HG02852 (cell line): Measurements from ENCODE around the gene HDAC11.
"Not testable (repeated sequence)": the region's sequence is repeated elsewhere in the genome, so short reads cannot be mapped to it uniquely, and the experiment has no call there.

ENCODE experiments used
- ATAC-seq: cut with Tn5 transposase; IDR thresholded peaks from one replicate; pipeline ENCODE4 v1.9.1; 2021; ENCODE audit warnings: mild to moderate bottlenecking, moderate library complexity; ENCODE audit not compliant: unreplicated experiment

HDAC11 gene

DNA sequence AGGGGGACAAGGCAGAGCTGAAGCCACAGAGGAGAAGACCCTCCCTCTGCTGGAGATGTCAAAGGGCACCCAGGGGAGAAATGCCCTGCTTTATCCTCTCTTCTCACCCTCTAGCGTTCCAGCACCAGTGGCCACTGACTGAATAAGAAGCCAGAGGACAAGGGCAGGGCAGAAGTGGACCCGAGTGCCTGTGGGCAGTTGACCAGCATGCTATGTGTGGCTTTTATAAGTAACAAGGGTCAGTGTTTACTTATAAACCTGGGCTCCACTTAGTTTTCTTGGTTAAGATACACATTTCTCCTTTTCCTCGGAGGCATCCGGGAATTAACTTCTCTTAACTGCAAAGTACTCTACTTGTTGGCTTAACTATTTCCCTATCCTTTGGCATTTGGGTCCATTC, 13.3 kb upstream of the HDAC11 start:
- ATAC-seq = no peak

- ATAC-seq = no peak
Measured at GRCh38 chr3:13470894-13471574, 9.1 kb upstream of the HDAC11 start.

- ATAC-seq = no peak
Measured at GRCh38 chr3:13472286-13472685, 7.8 kb upstream of the HDAC11 start.

GRCh38 chr3:13473020-13473419, 7.1 kb upstream of the HDAC11 start:
- ATAC-seq = no peak

DNA sequence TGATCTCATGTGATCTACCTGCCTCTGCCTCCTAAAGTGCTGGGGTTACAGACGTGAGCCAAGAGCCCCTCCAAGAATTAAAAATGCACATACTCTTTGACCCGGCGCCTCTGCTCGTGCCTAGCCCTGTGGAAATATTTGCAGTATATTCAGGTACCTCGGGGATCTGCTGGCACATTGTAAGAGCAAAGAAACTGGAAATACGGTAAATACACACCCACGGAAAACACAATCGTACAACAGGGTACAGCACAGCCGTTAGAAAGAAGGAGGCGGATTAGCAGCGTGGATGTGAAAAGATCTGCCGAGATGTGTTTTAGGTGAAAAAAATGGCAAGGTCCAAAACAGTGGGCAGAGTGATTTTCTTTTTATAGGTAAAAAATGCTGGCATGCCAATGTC, 6.1 kb upstream of the HDAC11 start:
- ATAC-seq = no peak

GRCh38 chr3:13474776-13475303, 5.3 kb upstream of the HDAC11 start:
- no peak for ATAC-seq

DNA sequence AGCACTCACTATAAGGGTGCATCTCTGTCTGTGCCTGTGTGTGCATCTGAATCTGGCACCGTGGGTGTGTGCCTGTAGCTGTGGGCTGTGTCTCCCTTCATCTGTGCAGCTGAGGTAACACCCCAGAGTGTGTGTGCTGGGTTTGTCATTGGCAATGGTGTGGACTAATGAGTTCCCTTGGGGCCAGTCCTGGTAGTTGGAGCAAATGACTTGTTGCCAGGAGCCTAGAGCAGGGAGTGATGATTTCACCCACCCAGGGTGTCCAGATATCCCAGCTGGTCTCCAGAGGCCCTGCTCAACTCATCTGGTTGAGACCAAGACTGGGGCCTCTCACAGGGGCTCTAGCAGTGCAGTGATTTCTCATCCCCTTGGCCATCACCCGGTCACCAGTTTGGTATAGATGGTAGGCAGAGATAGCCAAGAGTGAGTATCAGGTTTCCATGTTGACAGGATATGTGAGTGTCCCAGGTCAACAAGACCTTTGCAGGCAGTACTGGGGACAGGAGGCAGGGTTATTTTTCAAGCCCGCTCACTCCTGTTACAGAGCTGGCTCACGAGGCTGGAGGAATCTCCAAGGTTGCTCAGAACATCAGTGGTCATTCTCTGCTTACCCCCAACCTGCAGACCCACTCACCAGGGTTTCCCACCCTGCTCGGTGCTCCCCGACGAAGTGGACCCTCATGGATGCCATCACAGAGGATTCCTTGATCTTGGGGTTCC, 4.1 kb upstream of the HDAC11 start:
- ATAC-seq = no peak

DNA sequence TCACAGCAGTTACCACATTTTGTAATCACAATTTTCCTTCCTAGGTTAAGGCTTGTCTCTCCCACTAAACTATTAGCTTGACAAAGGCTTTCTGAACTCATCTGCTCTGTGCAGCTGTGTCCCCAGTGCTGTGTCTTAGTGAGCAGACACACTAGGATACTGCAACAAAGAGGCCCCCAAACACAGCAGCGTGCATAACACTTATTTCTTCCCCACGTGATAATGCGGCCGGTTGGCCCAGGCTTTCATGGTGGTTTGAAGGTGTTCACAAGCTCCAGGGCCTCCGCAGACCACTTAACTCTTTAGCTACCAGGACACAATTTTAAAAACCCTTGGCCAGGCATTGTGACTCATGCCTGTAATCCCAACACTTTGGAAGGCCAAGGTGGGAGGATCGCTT, 2.2 kb upstream of the HDAC11 start:
- ATAC-seq = no peak

- no peak for ATAC-seq
Measured at GRCh38 chr3:13479332-13479581, 849 bp upstream of the HDAC11 start.

- ATAC-seq = peak; percentile 23
Measured at GRCh38 chr3:13480340-13481318, 523 bp downstream of the HDAC11 start.

DNA sequence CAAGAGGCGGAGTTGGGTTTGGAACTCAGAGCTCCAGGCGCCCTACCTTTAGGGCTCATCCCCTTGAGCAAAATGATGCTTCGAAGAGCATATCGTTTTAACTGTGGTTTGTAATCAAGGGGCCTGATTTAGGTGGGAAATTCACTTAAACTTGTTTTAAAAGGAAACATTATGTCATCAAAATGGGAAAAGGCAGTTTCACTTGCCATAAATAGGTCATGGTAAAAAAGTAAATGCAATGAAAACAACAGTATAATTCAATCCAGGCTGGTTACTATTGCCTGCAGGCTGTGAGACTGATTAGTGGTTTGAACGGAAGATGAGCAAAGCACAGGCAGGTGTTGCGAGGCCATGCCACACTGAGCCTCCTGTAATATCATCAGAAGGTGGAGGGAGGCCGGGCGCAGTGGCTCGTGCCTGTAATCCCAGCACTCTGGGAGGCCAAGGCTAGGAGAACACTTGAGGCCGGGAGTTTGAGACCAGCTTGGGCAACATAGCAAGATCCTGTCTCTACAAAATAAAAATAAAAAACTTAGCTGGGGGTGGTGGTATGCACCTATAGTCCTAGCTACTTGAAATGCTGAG, 2.1 kb downstream of the HDAC11 start:
- ATAC-seq = no peak

DNA sequence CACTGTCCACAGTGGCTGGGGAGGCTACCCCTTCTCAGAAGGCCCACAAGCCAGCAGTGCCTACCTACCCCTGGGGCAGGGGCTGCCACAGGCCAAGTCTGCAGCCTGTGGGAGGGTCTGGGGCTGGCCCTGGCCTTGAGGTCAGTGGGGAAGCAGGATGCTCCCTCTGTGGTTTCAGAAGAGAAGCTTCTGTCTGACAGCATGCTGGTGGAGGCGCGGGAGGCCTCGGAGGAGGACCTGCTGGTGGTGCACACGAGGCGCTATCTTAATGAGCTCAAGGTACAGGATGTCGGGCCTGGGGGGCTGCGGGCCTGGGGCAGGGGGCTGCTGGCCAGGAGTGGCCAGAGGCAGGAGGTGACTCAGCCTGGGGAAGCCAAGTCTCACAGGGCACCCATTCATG, 3.2 kb downstream of the HDAC11 start:
- no peak for ATAC-seq

DNA sequence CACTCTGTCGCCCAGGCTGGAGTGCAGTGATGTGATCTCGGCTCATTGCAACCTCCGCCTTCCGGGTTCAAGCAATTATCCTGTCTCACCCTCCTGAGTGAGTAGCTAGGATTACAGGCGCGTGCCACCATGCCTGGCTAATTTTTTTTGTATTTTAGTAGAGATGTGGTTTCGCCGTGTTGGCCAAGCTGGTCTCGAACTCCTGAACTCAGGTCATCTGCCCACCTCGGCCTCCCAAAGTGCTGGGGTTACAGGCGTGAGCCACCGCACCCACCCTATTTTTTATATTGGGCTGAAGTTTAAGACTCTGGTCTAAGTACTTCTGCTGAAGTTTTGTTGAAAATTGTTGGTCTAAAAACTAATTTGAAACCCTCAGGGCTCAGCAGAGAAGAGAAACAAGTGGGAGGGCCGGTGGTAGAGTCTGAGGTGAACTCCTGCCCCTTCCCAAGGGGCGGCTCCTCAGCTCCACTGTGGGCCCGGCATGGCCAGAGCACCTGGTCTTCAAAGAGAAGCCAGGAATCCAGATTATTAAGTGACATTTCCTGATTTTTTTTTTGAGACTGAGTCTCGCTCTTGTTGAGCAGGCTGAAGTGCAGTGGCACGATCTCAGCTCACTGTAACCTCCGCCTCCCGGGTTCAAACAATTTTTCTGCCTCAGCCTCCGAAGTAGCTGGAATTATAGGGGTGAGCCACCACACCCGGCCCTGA, 4.0 kb downstream of the HDAC11 start:
- ATAC-seq = no peak

- ATAC-seq = no peak
Measured at GRCh38 chr3:13484851-13485590, 4.9 kb downstream of the HDAC11 start.

- not testable (repeated sequence) for ATAC-seq
Measured at GRCh38 chr3:13485630-13486562, 5.8 kb downstream of the HDAC11 start.

- no peak for ATAC-seq
Measured at GRCh38 chr3:13487403-13487802, 7.3 kb downstream of the HDAC11 start.

- ATAC-seq = no peak
Measured at GRCh38 chr3:13491206-13491974, 11.3 kb downstream of the HDAC11 start.

DNA sequence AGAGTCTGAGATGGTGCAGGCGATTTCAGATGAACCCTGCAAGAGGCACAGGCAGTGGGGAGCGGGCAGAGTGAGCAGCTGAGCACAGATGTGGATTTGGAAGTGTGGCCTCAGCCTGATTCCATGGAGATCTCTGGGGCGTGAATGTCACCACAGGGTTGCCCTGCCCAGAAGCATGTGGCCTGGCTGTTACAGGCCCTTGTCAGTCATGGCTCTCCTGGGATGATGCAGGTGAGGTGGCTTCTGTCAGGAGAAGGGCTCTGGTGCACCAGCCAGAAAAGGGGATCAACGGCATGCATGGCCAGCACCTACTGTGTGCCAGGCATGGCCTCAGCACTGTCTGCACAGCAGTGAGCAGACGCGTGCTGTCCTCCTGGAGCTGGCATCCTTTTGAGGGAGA, 11.9 kb downstream of the HDAC11 start:
- no peak for ATAC-seq
